ENCODE results near the gene RRM1.
"Not testable (repeated sequence)": the region's sequence is repeated elsewhere in the genome, so short reads cannot be mapped to it uniquely, and the experiment has no call there.

The RRM1 gene

GRCh38 chr11:4092026-4092425 lies 2.6 kb upstream of the RRM1 start:
- no peak for TF ChIP-seq POLR2A (IDR thresholded peaks at IDR 0.05; ENCODE audit: low read depth, low read length)
- DNase-seq (ENCODE audit: insufficient read length, low spot score) = no peak
- no peak for FAIRE-seq

GRCh38 chr11:4093519-4094347 lies 866 bp upstream of the RRM1 start:
- TF ChIP-seq POLR2A (IDR thresholded peaks at IDR 0.05; ENCODE audit: low read depth, low read length) = no peak
- DNase-seq (ENCODE audit: insufficient read length, low spot score) (no peak), FAIRE-seq (no peak)

GRCh38 chr11:4095509-4096230 lies 1.1 kb downstream of the RRM1 start:
- FAIRE-seq = peak; percentile 45

GRCh38 chr11:4098026-4098621 lies 3.5 kb downstream of the RRM1 start:
- FAIRE-seq (no peak), DNase-seq (ENCODE audit: insufficient read length, low spot score) (no peak)
- TF ChIP-seq POLR2A (IDR thresholded peaks at IDR 0.05; ENCODE audit: low read depth, low read length) = no peak

More at GRCh38 chr11:4095509-4096230, 1.1 kb downstream of the RRM1 start:
- peak; percentile 11 for DNase-seq (ENCODE audit: insufficient read length, low spot score)
- TF ChIP-seq POLR2A (IDR thresholded peaks at IDR 0.05; ENCODE audit: low read depth, low read length) = no peak

- FAIRE-seq = no peak
These were observed 8.1 kb downstream of the RRM1 start for GRCh38 chr11:4102711-4103110.

GRCh38 chr11:4103269-4103668 lies 8.7 kb downstream of the RRM1 start:
- no peak for TF ChIP-seq POLR2A (IDR thresholded peaks at IDR 0.05; ENCODE audit: low read depth, low read length)
- DNase-seq (ENCODE audit: insufficient read length, low spot score) (no peak), FAIRE-seq (no peak)

More at GRCh38 chr11:4102711-4103110, 8.1 kb downstream of the RRM1 start:
- DNase-seq (ENCODE audit: insufficient read length, low spot score) = no peak
- no peak for TF ChIP-seq POLR2A (IDR thresholded peaks at IDR 0.05; ENCODE audit: low read depth, low read length)

GRCh38 chr11:4105916-4106315 lies 11.3 kb downstream of the RRM1 start:
- no peak for DNase-seq (ENCODE audit: insufficient read length, low spot score)
- TF ChIP-seq POLR2A (IDR thresholded peaks at IDR 0.05; ENCODE audit: low read depth, low read length) = no peak
- peak; percentile 11 for FAIRE-seq

- FAIRE-seq (no peak), DNase-seq (ENCODE audit: insufficient read length, low spot score) (no peak)
- TF ChIP-seq POLR2A (IDR thresholded peaks at IDR 0.05; ENCODE audit: low read depth, low read length) = no peak
These were observed 17.2 kb downstream of the RRM1 start for GRCh38 chr11:4111834-4112233.

- TF ChIP-seq POLR2A (IDR thresholded peaks at IDR 0.05; ENCODE audit: low read depth, low read length) = no peak
- FAIRE-seq = no peak
- DNase-seq (ENCODE audit: insufficient read length, low spot score) = no peak
These were observed 20.5 kb downstream of the RRM1 start for GRCh38 chr11:4115128-4115527.

GRCh38 chr11:4118107-4118506 lies 23.5 kb downstream of the RRM1 start:
- no peak for TF ChIP-seq POLR2A (IDR thresholded peaks at IDR 0.05; ENCODE audit: low read depth, low read length)
- FAIRE-seq = peak; percentile 94
- DNase-seq (ENCODE audit: insufficient read length, low spot score) = no peak

- FAIRE-seq (peak; percentile 52), DNase-seq (ENCODE audit: insufficient read length, low spot score) (no peak)
- TF ChIP-seq POLR2A (IDR thresholded peaks at IDR 0.05; ENCODE audit: low read depth, low read length) = no peak
These were observed 28.6 kb downstream of the RRM1 start for GRCh38 chr11:4123218-4123617.

- TF ChIP-seq POLR2A (IDR thresholded peaks at IDR 0.05; ENCODE audit: low read depth, low read length) = no peak
- DNase-seq (ENCODE audit: insufficient read length, low spot score) (no peak), FAIRE-seq (no peak)
These were observed 30.5 kb downstream of the RRM1 start for GRCh38 chr11:4125141-4125540.

- FAIRE-seq = no peak
- DNase-seq (ENCODE audit: insufficient read length, low spot score) = no peak
- no peak for TF ChIP-seq POLR2A (IDR thresholded peaks at IDR 0.05; ENCODE audit: low read depth, low read length)
These were observed 32.8 kb downstream of the RRM1 start for GRCh38 chr11:4127357-4127756.

- not testable (repeated sequence) for FAIRE-seq; DNase-seq (ENCODE audit: insufficient read length, low spot score)
These were observed 35.6 kb downstream of the RRM1 start for GRCh38 chr11:4130219-4130618.
